ENCODE results near the gene IFITM2. TPM values are rescaled to one million over a fixed set of nuclear protein-coding genes. Genes with fewer than 3 reads are reported as not detected.

IFITM2 gene
- total RNA-seq, 1 donor from 2014 or later = 112 TPM

DNA sequence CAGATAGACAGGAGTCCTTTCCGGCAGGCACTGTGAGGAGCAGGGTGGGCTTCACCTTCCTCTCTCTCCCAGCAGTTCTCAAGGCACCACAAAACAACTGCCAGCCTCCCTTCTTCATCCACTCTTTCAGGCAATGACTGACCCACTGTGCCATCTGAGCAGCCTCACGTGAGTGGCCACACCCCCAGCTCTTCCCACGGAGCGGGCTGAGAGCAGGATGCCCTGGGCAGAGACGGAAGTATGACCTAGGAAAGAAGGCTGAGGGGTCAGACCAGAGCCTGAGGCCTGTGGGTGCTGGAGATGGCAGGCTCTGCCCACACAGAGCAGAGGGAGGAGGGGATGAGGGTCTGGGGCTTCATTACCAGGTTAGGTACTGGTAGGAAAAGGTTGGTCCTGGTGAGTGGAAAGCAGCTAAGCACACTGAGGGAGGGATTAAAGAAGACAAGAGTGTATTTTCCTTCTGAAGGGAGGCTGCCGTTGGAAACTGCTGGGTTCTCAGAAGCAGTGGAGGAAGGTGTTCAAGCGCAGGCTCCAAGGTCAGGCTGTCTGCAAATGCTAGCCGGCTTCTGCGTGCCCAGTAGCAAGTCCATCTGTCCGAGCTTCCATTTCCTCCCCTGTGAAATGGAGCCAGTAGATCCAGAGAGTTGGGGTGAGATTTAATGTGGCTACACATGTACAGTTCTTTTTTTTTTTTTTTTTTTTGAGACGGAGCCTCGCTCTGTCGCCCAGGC, 24.8 kb upstream of the IFITM2 start:
- DNase-seq (no peak), ATAC-seq (ENCODE audit: low read depth) (no peak)
- intact Hi-C loops (cut with micrococcal nuclease) = no loop called here
- ChIA-PET POLR2A (interaction anchor here (1.2 to 6.5 kb wide), 2 partner anchors 16 to 46 kb away, joined by 7 to 74 read pairs; partner anchors contain the start of gene PSMD13), CTCF (interaction anchor here (1.1 kb wide), 1 partner anchor 25 kb away, joined by 3 read pairs; no protein-coding TSS in a partner anchor)
- TF ChIP-seq, protein P1, sequence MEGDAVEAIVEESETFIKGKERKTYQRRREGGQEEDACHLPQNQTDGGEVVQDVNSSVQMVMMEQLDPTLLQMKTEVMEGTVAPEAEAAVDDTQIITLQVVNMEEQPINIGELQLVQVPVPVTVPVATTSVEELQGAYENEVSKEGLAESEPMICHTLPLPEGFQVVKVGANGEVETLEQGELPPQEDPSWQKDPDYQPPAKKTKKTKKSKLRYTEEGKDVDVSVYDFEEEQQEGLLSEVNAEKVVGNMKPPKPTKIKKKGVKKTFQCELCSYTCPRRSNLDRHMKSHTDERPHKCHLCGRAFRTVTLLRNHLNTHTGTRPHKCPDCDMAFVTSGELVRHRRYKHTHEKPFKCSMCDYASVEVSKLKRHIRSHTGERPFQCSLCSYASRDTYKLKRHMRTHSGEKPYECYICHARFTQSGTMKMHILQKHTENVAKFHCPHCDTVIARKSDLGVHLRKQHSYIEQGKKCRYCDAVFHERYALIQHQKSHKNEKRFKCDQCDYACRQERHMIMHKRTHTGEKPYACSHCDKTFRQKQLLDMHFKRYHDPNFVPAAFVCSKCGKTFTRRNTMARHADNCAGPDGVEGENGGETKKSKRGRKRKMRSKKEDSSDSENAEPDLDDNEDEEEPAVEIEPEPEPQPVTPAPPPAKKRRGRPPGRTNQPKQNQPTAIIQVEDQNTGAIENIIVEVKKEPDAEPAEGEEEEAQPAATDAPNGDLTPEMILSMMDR (IDR thresholded peaks at IDR 0.05) = no peak
- Mint-ChIP-seq H3K27ac (no peak overlapping the region), H3K4me3 (no peak overlapping the region), H3K4me1 (peaks cover 31% of the 10 kb centered on the region), H3K27me3 (peaks cover 30% of the 10 kb centered on the region), H3K36me3 (ENCODE audit: low read depth) (no peaks in the 10 kb centered on the region), H3K9me3 (no peaks in the 10 kb centered on the region)

GRCh38 chr11:283405-284104, 24.1 kb upstream of the IFITM2 start:
- TF ChIP-seq, protein P1 (IDR thresholded peaks at IDR 0.05) = no peak
- H3K9me3 Mint-ChIP-seq = no peaks in the 10 kb centered on the region
- intact Hi-C loops (cut with micrococcal nuclease) = no loop called here
- ChIA-PET CTCF (no interaction called here), POLR2A (interaction anchor here (1.0 to 6.5 kb wide), 4 partner anchors 9 to 47 kb away, joined by 3 to 74 read pairs (median 6); partner anchors contain the start of gene PSMD13)
- no peak overlapping the region for H3K27ac Mint-ChIP-seq
- ATAC-seq (ENCODE audit: low read depth) = no peak
- no peak for DNase-seq
- peaks cover 30% of the 10 kb centered on the region for H3K27me3 Mint-ChIP-seq
- no peak overlapping the region for H3K4me3 Mint-ChIP-seq
- peaks cover 1% of the 10 kb centered on the region for H3K36me3 Mint-ChIP-seq (ENCODE audit: low read depth)
- H3K4me1 Mint-ChIP-seq = peaks cover 37% of the 10 kb centered on the region

DNA sequence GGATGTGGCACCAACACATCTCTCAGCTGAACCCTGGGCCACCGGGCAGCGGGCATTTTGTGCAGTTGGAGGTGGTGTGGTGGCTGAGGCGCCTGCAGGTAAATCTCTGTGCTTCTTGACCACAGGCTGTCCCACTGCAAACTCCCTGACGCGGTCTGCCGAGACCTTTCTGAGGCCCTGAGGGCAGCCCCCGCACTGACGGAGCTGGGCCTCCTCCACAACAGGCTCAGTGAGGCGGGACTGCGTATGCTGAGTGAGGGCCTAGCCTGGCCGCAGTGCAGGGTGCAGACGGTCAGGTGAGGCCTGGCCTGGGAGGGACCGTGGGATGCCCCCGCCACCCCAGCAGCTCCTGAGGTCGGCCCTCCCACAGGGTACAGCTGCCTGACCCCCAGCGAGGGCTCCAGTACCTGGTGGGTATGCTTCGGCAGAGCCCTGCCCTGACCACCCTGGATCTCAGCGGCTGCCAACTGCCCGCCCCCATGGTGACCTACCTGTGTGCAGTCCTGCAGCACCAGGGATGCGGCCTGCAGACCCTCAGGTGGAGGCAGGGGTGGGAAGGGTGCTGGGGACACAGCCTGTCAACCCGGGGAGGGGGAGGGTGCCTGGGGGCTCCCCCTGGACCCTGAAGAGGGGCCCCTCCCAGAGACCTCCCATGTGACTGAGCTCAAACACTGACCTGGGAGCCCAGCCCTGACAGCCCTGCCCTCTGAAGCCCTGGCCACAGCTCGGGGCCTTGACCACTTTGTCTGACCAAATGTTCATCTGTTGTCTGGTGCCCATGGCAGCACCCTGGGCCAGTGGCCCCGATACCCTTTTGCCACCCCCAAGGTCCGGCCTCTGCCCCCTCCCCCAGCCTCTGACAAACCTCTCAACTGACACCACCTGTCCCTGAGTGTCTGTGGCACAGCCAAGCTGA, 23.3 kb upstream of the IFITM2 start:
- no peak for ATAC-seq (ENCODE audit: low read depth)
- ChIA-PET POLR2A (interaction anchor here (1.0 to 6.5 kb wide), 3 partner anchors 10 to 34 kb away, joined by 3 to 74 read pairs (median 5); no protein-coding TSS in a partner anchor), CTCF (no interaction called here)
- Mint-ChIP-seq H3K4me3 (no peak overlapping the region), H3K9me3 (no peaks in the 10 kb centered on the region), H3K4me1 (peaks cover 35% of the 10 kb centered on the region), H3K27ac (no peak overlapping the region), H3K36me3 (ENCODE audit: low read depth) (peaks cover 1% of the 10 kb centered on the region), H3K27me3 (peaks cover 30% of the 10 kb centered on the region)
- intact Hi-C loops (cut with micrococcal nuclease) = loop anchor here (5.0 kb wide), 1 partner anchor 47 kb away; the partner anchor contains the start of genes PSMD13 and SIRT3
- TF ChIP-seq, protein P1 (IDR thresholded peaks at IDR 0.05) = no peak
- no peak for DNase-seq

- H3K36me3 Mint-ChIP-seq (ENCODE audit: low read depth) = peaks cover 1% of the 10 kb centered on the region
- intact Hi-C loops (cut with micrococcal nuclease) = loop anchor here (5.0 kb wide), 1 partner anchor 48 kb away; the partner anchor contains the start of genes PSMD13 and SIRT3
- no peak for DNase-seq
- CTCF ChIA-PET = no interaction called here
- no peak overlapping the region for H3K27ac Mint-ChIP-seq
- peaks cover 30% of the 10 kb centered on the region for H3K27me3 Mint-ChIP-seq
- H3K9me3 Mint-ChIP-seq = no peaks in the 10 kb centered on the region
- POLR2A ChIA-PET = interaction anchor here (0.7 to 6.5 kb wide), 3 partner anchors 11 to 67 kb away, joined by 5 to 74 read pairs (median 7); no protein-coding TSS in a partner anchor
- no peak for ATAC-seq (ENCODE audit: low read depth)
- TF ChIP-seq, protein P1 (IDR thresholded peaks at IDR 0.05) = no peak
- H3K4me3 Mint-ChIP-seq = no peak overlapping the region
- peaks cover 38% of the 10 kb centered on the region for H3K4me1 Mint-ChIP-seq
These were observed 22.4 kb upstream of the IFITM2 start for GRCh38 chr11:285021-285893.

Measured in activated B cell treated with CpG ODN at 0.5 μM for 24 hours (primary cell).